NCI-H1092 treated with DMSO at 0.1 percent for 48 hours (cell line): Measurements from ENCODE around the gene CARD10.

Source experiments
- DNase-seq: peaks from one replicate; lab custom pipeline; 2025; lab: John Stamatoyannopoulos, UW

CARD10 gene

GRCh38 chr22:37525746-37526350 lies 6.6 kb upstream of the CARD10 start:
- no peak for DNase-seq

GRCh38 chr22:37525073-37525745 lies 6.0 kb upstream of the CARD10 start:
- DNase-seq = no peak

DNA sequence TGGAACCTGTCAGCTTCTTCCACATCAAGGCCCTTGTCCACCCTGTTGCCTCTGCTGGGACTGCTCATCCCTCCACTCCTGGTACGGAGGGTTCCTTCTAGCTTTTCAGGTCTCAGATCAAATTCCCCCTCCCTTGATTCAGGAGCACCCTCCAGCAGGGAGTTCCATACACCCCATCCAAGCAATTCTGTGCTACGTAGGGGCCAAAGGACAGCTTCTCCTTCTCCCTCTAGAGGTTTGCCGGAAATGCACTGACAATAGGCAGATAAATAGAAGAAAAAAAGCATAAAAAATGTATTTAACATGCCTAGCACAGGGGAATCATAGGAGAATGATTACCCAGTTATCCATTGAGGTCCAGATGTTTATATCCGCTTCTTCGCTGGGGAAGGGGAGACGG lies 3.3 kb upstream of the CARD10 start:
- DNase-seq = no peak

DNA sequence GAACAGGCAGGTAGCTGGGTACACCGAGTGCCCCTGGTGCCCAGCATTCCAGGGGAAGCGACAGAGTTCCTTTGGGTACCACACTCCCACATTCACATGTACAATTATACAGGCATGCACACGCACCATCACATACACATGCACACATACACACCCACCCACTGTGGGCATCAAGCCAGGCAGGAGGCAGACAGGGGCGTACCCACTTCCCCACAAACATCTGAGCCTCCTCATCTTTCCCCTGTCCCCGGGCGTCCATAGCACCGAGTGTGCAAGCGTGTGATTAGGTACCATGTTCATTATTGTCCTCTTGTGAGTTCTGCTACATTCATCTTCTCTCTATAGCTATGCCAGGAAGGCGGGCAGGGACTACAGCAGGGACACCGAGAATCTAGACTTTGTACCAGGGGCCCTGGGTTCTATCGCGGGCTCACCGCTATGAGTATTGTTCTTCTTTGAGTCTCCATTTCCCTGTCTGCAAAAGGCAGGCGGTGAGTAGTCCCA lies 2.1 kb upstream of the CARD10 start:
- no peak for DNase-seq

GRCh38 chr22:37520776-37521191 lies 1.6 kb upstream of the CARD10 start:
- no peak for DNase-seq

GRCh38 chr22:37518509-37519267 lies 527 bp downstream of the CARD10 start:
- DNase-seq = no peak

- no peak for DNase-seq
Measured at GRCh38 chr22:37517826-37518450, 1.3 kb downstream of the CARD10 start.

DNA sequence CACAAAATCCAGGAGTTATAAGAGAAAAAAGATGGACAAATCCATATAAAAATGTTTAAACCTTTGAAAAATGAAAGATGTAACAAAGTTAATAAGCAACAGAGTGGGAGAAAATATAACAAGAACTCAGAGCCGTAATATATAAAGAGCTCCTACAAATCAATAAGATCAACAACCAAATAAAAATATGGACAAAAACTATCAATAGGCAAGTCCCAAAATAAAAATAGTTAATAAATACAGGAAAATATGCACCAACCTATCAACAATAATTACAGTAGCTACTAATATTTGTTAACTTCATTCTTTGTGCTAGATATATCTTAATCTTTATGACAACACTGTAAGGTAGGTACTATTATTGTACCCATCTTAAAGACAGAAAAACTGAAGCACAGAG lies 2.8 kb downstream of the CARD10 start:
- no peak for DNase-seq

- DNase-seq = no peak
Measured at GRCh38 chr22:37515901-37516300, 3.3 kb downstream of the CARD10 start.

- no peak for DNase-seq
Measured at GRCh38 chr22:37514526-37515051, 4.6 kb downstream of the CARD10 start.

GRCh38 chr22:37511395-37512104 lies 7.7 kb downstream of the CARD10 start:
- DNase-seq = no peak

DNA sequence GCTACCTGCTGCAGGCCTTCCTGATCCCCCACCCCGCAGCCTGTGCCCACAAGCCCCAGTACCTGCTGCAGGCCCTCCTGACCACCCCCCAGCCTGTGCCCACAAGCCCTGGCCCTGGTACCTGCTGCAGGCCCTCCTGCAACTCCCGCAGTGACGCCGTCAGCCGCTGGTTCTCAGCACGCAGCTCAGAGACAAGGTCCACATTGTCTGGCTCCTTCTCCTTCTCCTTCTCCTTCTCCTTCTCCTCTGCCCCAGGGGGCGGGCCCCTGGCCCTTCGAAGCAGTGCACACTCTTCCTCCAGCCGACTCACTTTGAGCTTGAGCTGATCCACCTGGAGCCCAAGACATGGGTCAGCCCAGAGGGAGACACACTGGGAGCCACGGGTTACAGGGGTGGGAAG lies 9.1 kb downstream of the CARD10 start:
- DNase-seq = no peak

GRCh38 chr22:37509059-37509860 lies 10.0 kb downstream of the CARD10 start:
- DNase-seq = no peak

- no peak for DNase-seq
Measured at GRCh38 chr22:37508431-37508992, 10.7 kb downstream of the CARD10 start.

DNA sequence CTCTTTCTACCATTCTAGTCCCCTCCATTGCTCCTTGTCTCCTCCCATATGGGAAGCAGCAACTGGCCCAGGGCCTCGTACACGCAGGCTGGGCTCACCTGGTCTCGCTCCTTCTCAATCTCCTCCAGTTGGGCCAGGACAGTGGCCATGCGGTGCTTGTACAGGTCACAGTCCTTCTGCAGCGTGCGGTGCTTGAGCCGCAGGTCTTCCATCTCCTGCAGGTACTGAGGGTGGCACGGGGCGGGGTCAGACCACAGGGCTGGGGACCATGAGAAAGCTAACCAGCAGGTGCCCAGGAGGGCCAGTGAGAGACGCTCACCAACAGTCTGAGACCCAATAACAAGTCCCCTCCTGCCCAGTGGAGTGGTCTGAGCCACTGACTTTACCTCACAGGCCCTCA lies 11.5 kb downstream of the CARD10 start:
- no peak for DNase-seq

- no peak for DNase-seq
Measured at GRCh38 chr22:37505989-37506388, 13.2 kb downstream of the CARD10 start.

DNA sequence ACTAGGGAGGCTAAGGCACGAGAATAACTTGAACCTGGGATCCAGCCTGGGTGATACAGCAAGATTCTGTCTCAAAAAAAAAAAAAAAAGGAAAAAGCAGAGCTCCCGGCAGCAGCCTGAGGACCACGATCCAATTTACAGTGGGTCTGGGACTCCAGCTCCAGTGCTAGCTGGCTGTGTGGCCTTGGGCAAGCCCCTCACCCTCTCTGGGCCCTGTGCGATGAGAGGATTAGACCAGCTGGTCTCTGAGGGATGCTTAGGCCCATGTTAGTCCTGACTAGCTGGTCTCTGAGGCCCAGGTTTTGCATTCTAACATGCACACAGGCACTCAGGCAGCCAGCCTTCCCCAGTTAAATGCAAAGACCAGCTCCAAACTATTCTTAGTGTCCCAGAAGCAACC lies 13.7 kb downstream of the CARD10 start:
- DNase-seq = no peak

DNA sequence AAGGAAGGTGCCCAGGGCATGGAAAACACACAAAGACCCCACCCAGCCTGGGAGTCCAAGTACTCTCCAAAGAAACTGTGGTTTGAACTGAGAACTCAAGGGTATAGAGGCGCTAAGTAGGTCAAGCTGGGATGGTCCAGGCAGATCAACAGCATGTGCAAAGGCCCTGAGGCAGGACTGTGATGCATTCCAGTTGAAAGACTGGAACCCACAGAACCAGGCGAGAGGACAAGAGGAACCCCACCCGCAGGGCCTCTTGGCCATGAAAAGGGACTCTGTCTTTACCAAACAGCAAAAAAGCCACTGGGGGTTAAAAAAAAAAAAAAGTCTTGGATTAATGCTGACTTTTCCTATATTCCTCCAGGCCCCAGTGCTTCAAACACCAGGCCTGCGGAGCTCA lies 14.3 kb downstream of the CARD10 start:
- no peak for DNase-seq

DNA sequence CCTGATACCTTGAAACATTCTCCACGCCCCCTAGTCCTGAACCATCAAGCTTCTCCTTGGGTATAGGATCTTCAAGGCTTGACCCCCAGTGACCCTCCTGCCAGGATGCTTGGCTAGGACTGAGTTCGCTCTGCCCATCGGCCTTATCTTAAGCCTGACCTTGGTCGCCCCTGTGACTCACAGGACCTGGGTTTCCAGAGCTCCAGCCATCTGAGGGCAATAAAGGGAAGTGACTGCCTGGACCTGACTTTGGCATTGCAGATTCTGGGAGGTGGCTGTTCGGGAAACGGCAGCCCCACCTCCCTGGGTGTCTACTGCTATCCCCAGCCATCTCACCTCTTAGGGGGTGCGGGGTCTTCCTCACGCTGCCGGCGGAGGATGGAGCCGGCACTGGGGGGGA lies 15.4 kb downstream of the CARD10 start:
- DNase-seq = no peak

DNA sequence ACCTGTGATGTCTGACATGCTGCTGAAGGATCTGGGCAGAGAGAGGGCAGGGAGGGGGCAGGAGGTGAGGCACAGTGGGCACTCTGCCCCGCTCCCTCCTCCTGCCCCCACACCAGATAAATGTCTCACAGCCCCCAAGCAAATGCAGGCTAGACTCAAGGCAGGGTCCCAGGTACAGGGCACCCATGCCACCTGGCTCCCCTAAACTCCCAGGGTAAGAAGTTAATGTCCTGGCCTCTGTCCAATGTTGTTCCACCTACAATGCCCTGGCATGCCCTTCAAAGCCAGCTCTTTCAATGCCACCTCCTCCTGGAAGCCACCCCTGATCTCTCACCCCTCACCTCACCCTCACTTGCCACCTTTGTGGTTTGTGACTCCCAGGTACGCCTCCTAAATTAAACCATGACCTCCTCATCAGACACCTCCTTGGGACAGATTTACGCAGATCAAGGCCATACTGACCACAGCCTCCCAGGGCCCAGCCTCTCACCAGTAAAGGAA lies 16.0 kb downstream of the CARD10 start:
- DNase-seq = no peak
